K562 (cell line): Measurements from ENCODE around the gene KCNK4. TPM values are rescaled to one million over a fixed set of nuclear protein-coding genes. Genes with fewer than 3 reads are reported as not detected.
A peak's percentile ranks its signal among the peaks of the same experiment; 100 is the strongest.

Source experiments
- AFF1 ChIP-seq, 2 experiments: fragments of 450-650 bp; IDR thresholded peaks; 2 replicates each; pipeline ENCODE4 v1.6.1; 2018; ENCODE audit warnings: mild to moderate bottlenecking in 2 of 2, low read depth in 1 of 2; ENCODE audit not compliant: partially characterized antibody in 2 of 2
- E2F8 ChIP-seq: fragments of 450-650 bp; IDR thresholded peaks from 2 replicates; pipeline ENCODE4 v1.7.1; 2018; ENCODE audit warnings: mild to moderate bottlenecking, low read depth; ENCODE audit not compliant: partially characterized antibody
- FOSL1 ChIP-seq: fragments of 200-800 bp; sonication (Bioruptor generic); conservative IDR thresholded peaks from 2 replicates; pipeline ENCODE4 v1.6.1; 2016; ENCODE audit warnings: missing genetic modification characterization, missing compliant biosample characterization
- FOXK2 ChIP-seq, 2 experiments: fragments of 450-650 bp; IDR thresholded peaks in 1 of 2; conservative IDR thresholded peaks in 1 of 2; 2 replicates each; pipeline ENCODE4 v1.6.1; 2016; ENCODE audit warnings: low read depth in 2 of 2, mild to moderate bottlenecking in 1 of 2
- LEF1 ChIP-seq: fragments of 450-650 bp; IDR thresholded peaks from 2 replicates; pipeline ENCODE4 v1.6.1; 2016; ENCODE audit warnings: mild to moderate bottlenecking
- POLR2AphosphoS2 ChIP-seq: IDR thresholded peaks from 2 replicates; pipeline ENCODE4 v1.6.1; 2012; ENCODE audit warnings: low read length, improper control_type of control experiment
- TARDBP ChIP-seq: fragments of 450-650 bp; IDR thresholded peaks from 2 replicates; pipeline ENCODE4 v1.6.1; 2016
- TOE1 ChIP-seq, 2 experiments: fragments of 450-650 bp in 1 of 2; sonication (generic) in 1 of 2; formaldehyde crosslinking in 1 of 2; IDR thresholded peaks; 2 replicates each; pipeline versions ENCODE4 v1.7.1 to v1.8.0; 2016 to 2022; ENCODE audit warnings: borderline replicate concordance in 2 of 2, mild to moderate bottlenecking in 2 of 2, antibody characterized with exemption in 1 of 2, inconsistent platforms in 1 of 2, low read depth in 1 of 2, missing genetic modification reagents in 1 of 2, moderate library complexity in 1 of 2
- ZBTB26 ChIP-seq: fragments of 450-650 bp; formaldehyde crosslinking; IDR thresholded peaks from 2 replicates; pipeline ENCODE4 v1.4.0; 2022; ENCODE audit warnings: missing genetic modification characterization
- ZNF174 ChIP-seq: fragments of 250-450 bp; sonication (Bioruptor Pico); IDR thresholded peaks from 2 replicates; pipeline ENCODE4 v1.4.0; 2020; ENCODE audit warnings: mild to moderate bottlenecking
- ZNF239 ChIP-seq: fragments of 250-450 bp; sonication (Bioruptor Pico); IDR thresholded peaks from 2 replicates; pipeline ENCODE4 v1.4.0; 2020; ENCODE audit warnings: mild to moderate bottlenecking
- ZNF253 ChIP-seq: fragments of 250-450 bp; sonication (Bioruptor Pico); conservative IDR thresholded peaks from 2 replicates; pipeline ENCODE4 v1.6.1; 2021; ENCODE audit warnings: mild to moderate bottlenecking
- ZNF277 ChIP-seq: fragments of 250-450 bp; sonication (Bioruptor Pico); IDR thresholded peaks from 2 replicates; pipeline ENCODE4 v1.8.0; 2022; ENCODE audit warnings: inconsistent platforms, mild to moderate bottlenecking, moderate library complexity, borderline replicate concordance
- ZNF561 ChIP-seq: fragments of 450-650 bp; formaldehyde crosslinking; conservative IDR thresholded peaks from 2 replicates; pipeline ENCODE4 v1.4.0; 2020; ENCODE audit warnings: mild to moderate bottlenecking, moderate library complexity
- ZNF586 ChIP-seq: fragments of 450-650 bp; formaldehyde crosslinking; conservative IDR thresholded peaks from 2 replicates; pipeline ENCODE4 v1.4.0; 2020; ENCODE audit warnings: mild to moderate bottlenecking, moderate library complexity
- ZNF644 ChIP-seq: fragments of 200-800 bp; sonication (Bioruptor generic); IDR thresholded peaks from 2 replicates; pipeline ENCODE4 v1.6.1; 2016; ENCODE audit warnings: low read depth, missing genetic modification characterization, missing compliant biosample characterization
- ZNF695 ChIP-seq: fragments of 450-650 bp; formaldehyde crosslinking; IDR thresholded peaks from 2 replicates; pipeline ENCODE4 v1.4.0; 2020; ENCODE audit warnings: mild to moderate bottlenecking, moderate library complexity
- ZNF707 ChIP-seq: fragments of 250-450 bp; sonication (Bioruptor Pico); conservative IDR thresholded peaks from 2 replicates; pipeline ENCODE4 v1.8.0; 2022; ENCODE audit warnings: inconsistent platforms, mild to moderate bottlenecking, moderate library complexity
- polyA plus RNA-seq, 8 experiments: library from polyadenylated mRNA; depleted of rRNA in 4 of 8; stranded (reverse) in 5 of 8; unstranded in 3 of 8; fragments of >200 nt; fragmentation: Nextera tagmentation in 2 of 8; fragmentation: Illumina TruSeq in 1 of 8; extraction: Ambion mirVana in 2 of 8; extraction: Trizol in 1 of 8; gene quantifications; 2 replicates each; pipeline versions ENCODE4 v1.2.1 to v1.2.3, GENCODE V29; 2011 to 2014; ENCODE audit warnings: inconsistent platforms in 1 of 8, missing spikeins in 1 of 8
- total RNA-seq, 7 experiments: library from RNA; depleted of rRNA in 6 of 7; stranded (reverse); fragments of >200 nt in 6 of 7; fragmentation: Illumina TruSeq in 2 of 7; extraction: Trizol in 2 of 7; gene quantifications; 2 replicates each; pipeline versions ENCODE4 v1.2.1 to v1.2.3, GENCODE V29; 2011 to 2021; ENCODE audit warnings: low replicate concordance in 1 of 7

Gene KCNK4
- total and polyA plus RNA-seq, 9 of the 15 experiments (the other 6 are each of a cell fraction or from before 2014, with no cell fraction given) = not detected

DNA sequence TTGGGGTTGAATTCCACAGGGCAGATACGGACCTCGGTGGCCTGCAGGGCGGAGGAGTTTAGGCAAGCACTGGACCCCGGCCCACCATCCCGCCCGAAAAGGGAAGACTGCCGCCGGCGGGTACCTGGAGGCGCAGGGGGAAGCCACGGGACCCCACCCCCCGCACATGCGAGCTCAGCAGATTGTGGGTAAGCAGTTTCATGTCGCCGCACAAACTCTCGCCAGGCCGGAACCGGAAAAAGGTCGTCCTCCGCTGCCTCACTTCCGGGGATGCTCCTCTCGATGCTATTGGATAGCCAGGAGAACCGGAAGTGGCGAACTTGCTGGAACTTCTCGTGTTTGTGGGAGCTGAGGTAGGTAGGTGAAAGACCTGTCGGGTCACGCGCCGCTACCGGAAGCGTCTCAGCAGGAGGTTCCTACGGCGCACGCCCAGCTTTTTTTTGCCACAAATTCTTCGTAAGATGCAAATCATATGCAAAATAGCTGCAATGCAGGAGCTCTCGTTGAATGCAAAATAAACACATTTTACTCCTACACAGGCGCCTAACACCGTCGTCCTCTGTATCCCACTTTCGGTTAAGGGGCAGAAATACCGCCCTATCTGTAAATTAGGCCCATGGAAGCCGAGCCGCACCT lies 26.3 kb downstream of the KCNK4 start, which contains the start of gene TRMT112 (continued):
- TF ChIP-seq ZNF277 (CRISPR knock-in tag) = no peak
- no peak for TF ChIP-seq AFF1 (IDR thresholded peaks at IDR 0.05; ENCODE audit: low read depth in 1 of 2, partially characterized antibody in 2 of 2)
- peak; percentile 90 for TF ChIP-seq E2F8
- no peak for TF ChIP-seq ZNF586
- TF ChIP-seq ZNF695 = no peak
- no peak for TF ChIP-seq ZNF174 (CRISPR knock-in tag)
- peak; percentile 77; the same call in 1 of the 2 replicates for TF ChIP-seq TOE1 (IDR thresholded peaks at IDR 0.05; ENCODE audit: borderline replicate concordance)
- peak; percentile 67; the same call in 1 of the 2 replicates for TF ChIP-seq TOE1 (CRISPR knock-in tag; IDR thresholded peaks at IDR 0.05; ENCODE audit: borderline replicate concordance, low read depth)
- no peak for TF ChIP-seq ZNF239 (CRISPR knock-in tag)
- peak; percentile 22; the same call in 1 of the 2 replicates for TF ChIP-seq FOSL1
- peak; percentile 34 for TF ChIP-seq POLR2AphosphoS2
- TF ChIP-seq ZNF253 (CRISPR knock-in tag) = no peak
- TF ChIP-seq FOXK2 (conservative IDR thresholded peaks at IDR 0.05 in 1 of 2, IDR thresholded peaks at IDR 0.05 in 1 of 2; ENCODE audit: low read depth in 2 of 2) = no peak
- no peak for TF ChIP-seq ZNF561 (CRISPR knock-in tag)
- TF ChIP-seq ZNF644 (tag) = 0 out of 2 replicates have a peak, but pooled peaks have one; percentile 2
- TF ChIP-seq ZBTB26 = no peak
- no peak for TF ChIP-seq ZNF707 (CRISPR knock-in tag)
- TF ChIP-seq TARDBP = no peak
- TF ChIP-seq LEF1 = no peak
